H1 (cell line): Measurements from ENCODE around the gene FAT1. TPM values are rescaled to one million over a fixed set of nuclear protein-coding genes. Genes with fewer than 3 reads are reported as not detected.

Experiments used
- BCL11A ChIP-seq, 2 experiments: IDR thresholded peaks; one replicate each; pipeline ENCODE4 v1.6.1; 2011; ENCODE audit warnings: low read depth in 2 of 2, low read length in 2 of 2, mild to moderate bottlenecking in 2 of 2
- CBX8 ChIP-seq: fragments of 300-800, 300-1000 bp; sonication (generic); IDR thresholded peaks from 2 replicates; pipeline ENCODE4 v1.7.1; 2016; ENCODE audit warnings: low read depth, low read length, borderline replicate concordance
- HDAC2 ChIP-seq, 2 experiments: fragments of 300-600 bp in 1 of 2; sonication (generic) in 1 of 2; IDR thresholded peaks; 2 replicates each; pipeline ENCODE4 v1.6.1; 2011 to 2012; ENCODE audit warnings: low read depth in 2 of 2, low read length in 2 of 2, mild to moderate bottlenecking in 2 of 2, moderate library complexity in 2 of 2, borderline replicate concordance in 1 of 2, inconsistent platforms in 1 of 2
- JUND ChIP-seq: IDR thresholded peaks from 2 replicates; pipeline ENCODE4 v1.6.1; 2011; ENCODE audit warnings: mild to moderate bottlenecking, improper control_type of control experiment, low read length
- RAD21 ChIP-seq, 2 experiments: IDR thresholded peaks in 1 of 2; conservative IDR thresholded peaks in 1 of 2; 2 replicates each; pipeline ENCODE4 v1.6.1; 2011; ENCODE audit warnings: low read depth in 2 of 2, low read length in 2 of 2, improper control_type of control experiment in 1 of 2, inconsistent platforms in 1 of 2, mild to moderate bottlenecking in 1 of 2, moderate library complexity in 1 of 2
- RBBP5 ChIP-seq: IDR thresholded peaks from 2 replicates; pipeline ENCODE4 v1.7.1; 2012; ENCODE audit warnings: low read depth, mild to moderate bottlenecking, inconsistent platforms, low read length, moderate library complexity, borderline replicate concordance
- RXRA ChIP-seq: IDR thresholded peaks from 2 replicates; pipeline ENCODE4 v1.6.1; 2011; ENCODE audit warnings: low read depth, mild to moderate bottlenecking, low read length, moderate library complexity; ENCODE audit not compliant: insufficient read depth
- TCF12 ChIP-seq: IDR thresholded peaks from 2 replicates; pipeline ENCODE4 v1.6.1; 2011; ENCODE audit warnings: low read depth, mild to moderate bottlenecking, low read length
- ZNF274 ChIP-seq: IDR thresholded peaks from 2 replicates; pipeline ENCODE4 v1.7.0; 2012; ENCODE audit warnings: low read length, borderline replicate concordance; ENCODE audit errors: extremely low read depth
- polyA plus RNA-seq, 7 experiments: library from polyadenylated mRNA; depleted of rRNA in 3 of 7; stranded (reverse) in 5 of 7; unstranded in 2 of 7; fragments of >200 nt in 5 of 7; fragments of 200-250 nt in 2 of 7; gene quantifications; 1 replicate in 5 of 7; 2 replicates in 1 of 7; 4 replicates in 1 of 7; pipeline versions ENCODE4 v1.2.1 to v1.2.3, GENCODE V29; 2011 to 2013; ENCODE audit warnings: missing spikeins in 2 of 7, mixed read lengths in 2 of 7
- total RNA-seq: library from RNA; stranded (reverse); fragmentation: NEBNext Ultra II Directional; extraction: Animal tissue kit (Norgen Biotek cat#: 25700); gene quantifications from 2 replicates; pipeline ENCODE4 v1.2.1, GENCODE V29; 2021
- TF ChIP-seq, protein P1 (sequence below): fragments of 300-600 bp; sonication (generic); IDR thresholded peaks from 2 replicates; pipeline ENCODE4 v1.7.1; 2012; ENCODE audit warnings: low read length, moderate library complexity, mild to moderate bottlenecking, inconsistent platforms; ENCODE audit not compliant: insufficient replicate concordance

FAT1 gene
- total and polyA plus RNA-seq, 2 of the 8 experiments (the other 6 are each of a cell fraction or from before 2014, with no cell fraction given), result 94.4 to 137 TPM

DNA sequence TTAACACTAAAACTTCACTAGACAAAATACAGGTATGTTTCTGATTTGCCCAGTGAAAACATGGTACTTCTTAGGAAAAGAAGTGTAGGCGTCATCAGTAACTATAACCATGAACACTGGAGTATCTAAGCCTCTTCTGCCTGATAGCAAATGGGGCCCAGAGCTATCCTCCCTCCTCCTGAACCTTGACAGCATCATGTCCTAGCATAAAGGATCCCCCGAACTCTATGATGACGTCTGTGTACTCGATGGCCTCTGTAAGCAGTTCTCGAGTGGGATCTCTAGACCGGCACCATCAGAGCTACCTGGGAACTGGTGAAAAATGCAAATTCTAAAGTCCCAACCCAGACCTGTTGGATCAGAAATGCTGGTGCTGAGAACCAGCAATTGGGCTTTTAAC lies 132.0 kb downstream of the FAT1 start (continued):
- TF ChIP-seq, protein P1, sequence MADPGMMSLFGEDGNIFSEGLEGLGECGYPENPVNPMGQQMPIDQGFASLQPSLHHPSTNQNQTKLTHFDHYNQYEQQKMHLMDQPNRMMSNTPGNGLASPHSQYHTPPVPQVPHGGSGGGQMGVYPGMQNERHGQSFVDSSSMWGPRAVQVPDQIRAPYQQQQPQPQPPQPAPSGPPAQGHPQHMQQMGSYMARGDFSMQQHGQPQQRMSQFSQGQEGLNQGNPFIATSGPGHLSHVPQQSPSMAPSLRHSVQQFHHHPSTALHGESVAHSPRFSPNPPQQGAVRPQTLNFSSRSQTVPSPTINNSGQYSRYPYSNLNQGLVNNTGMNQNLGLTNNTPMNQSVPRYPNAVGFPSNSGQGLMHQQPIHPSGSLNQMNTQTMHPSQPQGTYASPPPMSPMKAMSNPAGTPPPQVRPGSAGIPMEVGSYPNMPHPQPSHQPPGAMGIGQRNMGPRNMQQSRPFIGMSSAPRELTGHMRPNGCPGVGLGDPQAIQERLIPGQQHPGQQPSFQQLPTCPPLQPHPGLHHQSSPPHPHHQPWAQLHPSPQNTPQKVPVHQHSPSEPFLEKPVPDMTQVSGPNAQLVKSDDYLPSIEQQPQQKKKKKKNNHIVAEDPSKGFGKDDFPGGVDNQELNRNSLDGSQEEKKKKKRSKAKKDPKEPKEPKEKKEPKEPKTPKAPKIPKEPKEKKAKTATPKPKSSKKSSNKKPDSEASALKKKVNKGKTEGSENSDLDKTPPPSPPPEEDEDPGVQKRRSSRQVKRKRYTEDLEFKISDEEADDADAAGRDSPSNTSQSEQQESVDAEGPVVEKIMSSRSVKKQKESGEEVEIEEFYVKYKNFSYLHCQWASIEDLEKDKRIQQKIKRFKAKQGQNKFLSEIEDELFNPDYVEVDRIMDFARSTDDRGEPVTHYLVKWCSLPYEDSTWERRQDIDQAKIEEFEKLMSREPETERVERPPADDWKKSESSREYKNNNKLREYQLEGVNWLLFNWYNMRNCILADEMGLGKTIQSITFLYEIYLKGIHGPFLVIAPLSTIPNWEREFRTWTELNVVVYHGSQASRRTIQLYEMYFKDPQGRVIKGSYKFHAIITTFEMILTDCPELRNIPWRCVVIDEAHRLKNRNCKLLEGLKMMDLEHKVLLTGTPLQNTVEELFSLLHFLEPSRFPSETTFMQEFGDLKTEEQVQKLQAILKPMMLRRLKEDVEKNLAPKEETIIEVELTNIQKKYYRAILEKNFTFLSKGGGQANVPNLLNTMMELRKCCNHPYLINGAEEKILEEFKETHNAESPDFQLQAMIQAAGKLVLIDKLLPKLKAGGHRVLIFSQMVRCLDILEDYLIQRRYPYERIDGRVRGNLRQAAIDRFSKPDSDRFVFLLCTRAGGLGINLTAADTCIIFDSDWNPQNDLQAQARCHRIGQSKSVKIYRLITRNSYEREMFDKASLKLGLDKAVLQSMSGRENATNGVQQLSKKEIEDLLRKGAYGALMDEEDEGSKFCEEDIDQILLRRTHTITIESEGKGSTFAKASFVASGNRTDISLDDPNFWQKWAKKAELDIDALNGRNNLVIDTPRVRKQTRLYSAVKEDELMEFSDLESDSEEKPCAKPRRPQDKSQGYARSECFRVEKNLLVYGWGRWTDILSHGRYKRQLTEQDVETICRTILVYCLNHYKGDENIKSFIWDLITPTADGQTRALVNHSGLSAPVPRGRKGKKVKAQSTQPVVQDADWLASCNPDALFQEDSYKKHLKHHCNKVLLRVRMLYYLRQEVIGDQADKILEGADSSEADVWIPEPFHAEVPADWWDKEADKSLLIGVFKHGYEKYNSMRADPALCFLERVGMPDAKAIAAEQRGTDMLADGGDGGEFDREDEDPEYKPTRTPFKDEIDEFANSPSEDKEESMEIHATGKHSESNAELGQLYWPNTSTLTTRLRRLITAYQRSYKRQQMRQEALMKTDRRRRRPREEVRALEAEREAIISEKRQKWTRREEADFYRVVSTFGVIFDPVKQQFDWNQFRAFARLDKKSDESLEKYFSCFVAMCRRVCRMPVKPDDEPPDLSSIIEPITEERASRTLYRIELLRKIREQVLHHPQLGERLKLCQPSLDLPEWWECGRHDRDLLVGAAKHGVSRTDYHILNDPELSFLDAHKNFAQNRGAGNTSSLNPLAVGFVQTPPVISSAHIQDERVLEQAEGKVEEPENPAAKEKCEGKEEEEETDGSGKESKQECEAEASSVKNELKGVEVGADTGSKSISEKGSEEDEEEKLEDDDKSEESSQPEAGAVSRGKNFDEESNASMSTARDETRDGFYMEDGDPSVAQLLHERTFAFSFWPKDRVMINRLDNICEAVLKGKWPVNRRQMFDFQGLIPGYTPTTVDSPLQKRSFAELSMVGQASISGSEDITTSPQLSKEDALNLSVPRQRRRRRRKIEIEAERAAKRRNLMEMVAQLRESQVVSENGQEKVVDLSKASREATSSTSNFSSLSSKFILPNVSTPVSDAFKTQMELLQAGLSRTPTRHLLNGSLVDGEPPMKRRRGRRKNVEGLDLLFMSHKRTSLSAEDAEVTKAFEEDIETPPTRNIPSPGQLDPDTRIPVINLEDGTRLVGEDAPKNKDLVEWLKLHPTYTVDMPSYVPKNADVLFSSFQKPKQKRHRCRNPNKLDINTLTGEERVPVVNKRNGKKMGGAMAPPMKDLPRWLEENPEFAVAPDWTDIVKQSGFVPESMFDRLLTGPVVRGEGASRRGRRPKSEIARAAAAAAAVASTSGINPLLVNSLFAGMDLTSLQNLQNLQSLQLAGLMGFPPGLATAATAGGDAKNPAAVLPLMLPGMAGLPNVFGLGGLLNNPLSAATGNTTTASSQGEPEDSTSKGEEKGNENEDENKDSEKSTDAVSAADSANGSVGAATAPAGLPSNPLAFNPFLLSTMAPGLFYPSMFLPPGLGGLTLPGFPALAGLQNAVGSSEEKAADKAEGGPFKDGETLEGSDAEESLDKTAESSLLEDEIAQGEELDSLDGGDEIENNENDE, result no peak
- TF ChIP-seq RXRA (no peak), HDAC2 (IDR thresholded peaks at IDR 0.05; ENCODE audit: borderline replicate concordance in 1 of 2, low read depth in 2 of 2, low read length in 2 of 2) (no peak), RBBP5 (no peak), JUND (no peak), ZNF274 (no peak), RAD21 (IDR thresholded peaks at IDR 0.05 in 1 of 2, conservative IDR thresholded peaks at IDR 0.05 in 1 of 2; ENCODE audit: low read depth in 2 of 2, low read length in 2 of 2) (no peak), CBX8 (no peak), TCF12 (no peak), BCL11A (IDR thresholded peaks at IDR 0.05; ENCODE audit: low read depth in 2 of 2, low read length in 2 of 2) (no peak)
